ENCODE measurements around the gene STRA6.

- TF ChIP-seq, protein P1, sequence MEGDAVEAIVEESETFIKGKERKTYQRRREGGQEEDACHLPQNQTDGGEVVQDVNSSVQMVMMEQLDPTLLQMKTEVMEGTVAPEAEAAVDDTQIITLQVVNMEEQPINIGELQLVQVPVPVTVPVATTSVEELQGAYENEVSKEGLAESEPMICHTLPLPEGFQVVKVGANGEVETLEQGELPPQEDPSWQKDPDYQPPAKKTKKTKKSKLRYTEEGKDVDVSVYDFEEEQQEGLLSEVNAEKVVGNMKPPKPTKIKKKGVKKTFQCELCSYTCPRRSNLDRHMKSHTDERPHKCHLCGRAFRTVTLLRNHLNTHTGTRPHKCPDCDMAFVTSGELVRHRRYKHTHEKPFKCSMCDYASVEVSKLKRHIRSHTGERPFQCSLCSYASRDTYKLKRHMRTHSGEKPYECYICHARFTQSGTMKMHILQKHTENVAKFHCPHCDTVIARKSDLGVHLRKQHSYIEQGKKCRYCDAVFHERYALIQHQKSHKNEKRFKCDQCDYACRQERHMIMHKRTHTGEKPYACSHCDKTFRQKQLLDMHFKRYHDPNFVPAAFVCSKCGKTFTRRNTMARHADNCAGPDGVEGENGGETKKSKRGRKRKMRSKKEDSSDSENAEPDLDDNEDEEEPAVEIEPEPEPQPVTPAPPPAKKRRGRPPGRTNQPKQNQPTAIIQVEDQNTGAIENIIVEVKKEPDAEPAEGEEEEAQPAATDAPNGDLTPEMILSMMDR (IDR thresholded peaks at IDR 0.05) = no peak
- TF ChIP-seq EZH2 (IDR thresholded peaks at IDR 0.05; ENCODE audit: borderline replicate concordance, insufficient read depth, low read depth, low read length, poor library complexity, severe bottlenecking) = no peak
Observed at GRCh38 chr15:74135041-74135565, 67.5 kb downstream of the STRA6 start.
